Neuronal stem cell (in vitro differentiated cells): ENCODE results near the gene NEDD1. TPM values are rescaled to one million over a fixed set of nuclear protein-coding genes. Genes with fewer than 3 reads are reported as not detected.

Experiments
- DNase-seq: peaks from one replicate; pipeline ENCODE4 v3.0.0-alpha.2; 2013; ENCODE audit warnings: low spot score
- H2AFZ ChIP-seq: one replicate; pipeline ENCODE4 v1.6.1; 2013; ENCODE audit warnings: mild to moderate bottlenecking, low read length, inconsistent platforms
- H2AK5ac ChIP-seq: 2 replicates; pipeline ENCODE4 v1.6.1; 2013; ENCODE audit warnings: low read depth, mild to moderate bottlenecking, inconsistent platforms, low read length, moderate library complexity, mixed read lengths
- H2BK120ac ChIP-seq: 2 replicates; pipeline ENCODE4 v1.6.1; 2013; ENCODE audit warnings: low read depth, mild to moderate bottlenecking, inconsistent platforms, low read length, moderate library complexity, mixed read lengths
- H2BK12ac ChIP-seq: one replicate; pipeline ENCODE4 v1.6.1; 2013; ENCODE audit warnings: low read length, inconsistent platforms
- H2BK15ac ChIP-seq: 2 replicates; pipeline ENCODE4 v1.6.1; 2013; ENCODE audit warnings: mild to moderate bottlenecking, low read length, inconsistent platforms, mixed read lengths
- H2BK5ac ChIP-seq: one replicate; pipeline ENCODE4 v1.6.1; 2013; ENCODE audit warnings: inconsistent platforms, mild to moderate bottlenecking, low read length, moderate library complexity
- H3K14ac ChIP-seq: one replicate; pipeline ENCODE4 v1.6.1; 2013; ENCODE audit warnings: low read length, inconsistent platforms
- H3K18ac ChIP-seq: 2 replicates; pipeline ENCODE4 v1.6.1; 2013; ENCODE audit warnings: low read length, inconsistent platforms
- H3K23ac ChIP-seq: 2 replicates; pipeline ENCODE4 v1.6.1; 2013; ENCODE audit warnings: low read depth, mild to moderate bottlenecking, mixed read lengths, low read length, inconsistent platforms; ENCODE audit not compliant: poor library complexity
- H3K27ac ChIP-seq: replicated peaks from 3 replicates; pipeline ENCODE4 v1.5.1; 2013; ENCODE audit warnings: low read length, inconsistent platforms
- H3K27me3 ChIP-seq, 3 experiments: 2 replicates each; pipeline ENCODE4 v1.6.1; 2013; ENCODE audit warnings: low read length in 3 of 3, mild to moderate bottlenecking in 2 of 3, inconsistent platforms in 1 of 3, low read depth in 1 of 3, mixed read lengths in 1 of 3, moderate library complexity in 1 of 3; ENCODE audit not compliant: control insufficient read depth in 3 of 3, insufficient read depth in 3 of 3
- H3K36me3 ChIP-seq, 2 donors: replicated peaks in 1 of 2; 2 replicates each; pipeline ENCODE4 v1.6.1; 2013; ENCODE audit warnings: low read length in 2 of 2; ENCODE audit not compliant: control insufficient read depth in 2 of 2, insufficient read depth in 2 of 2
- H3K4ac ChIP-seq: 2 replicates; pipeline ENCODE4 v1.6.1; 2013; ENCODE audit warnings: inconsistent platforms, mild to moderate bottlenecking, low read length, moderate library complexity
- H3K4me1 ChIP-seq, 2 donors: 1 replicate in 1 of 2; 2 replicates in 1 of 2; pipeline ENCODE4 v1.6.1; 2013; ENCODE audit warnings: low read length in 2 of 2, low read depth in 1 of 2; ENCODE audit not compliant: control insufficient read depth in 2 of 2, insufficient read depth in 1 of 2
- H3K4me2 ChIP-seq: one replicate; pipeline ENCODE4 v1.6.1; 2013; ENCODE audit warnings: mild to moderate bottlenecking, low read length, inconsistent platforms; ENCODE audit not compliant: insufficient read depth, poor library complexity, severe bottlenecking
- H3K4me3 ChIP-seq, 2 donors: 2 replicates each; pipeline ENCODE4 v1.5.1; 2013; ENCODE audit warnings: low read length in 2 of 2, mild to moderate bottlenecking in 2 of 2, inconsistent platforms in 1 of 2, moderate library complexity in 1 of 2
- H3K79me1 ChIP-seq: one replicate; pipeline ENCODE4 v1.6.1; 2013; ENCODE audit warnings: low read depth, mild to moderate bottlenecking, inconsistent platforms, low read length, moderate library complexity
- H3K9ac ChIP-seq: one replicate; pipeline ENCODE4 v1.6.1; 2013; ENCODE audit warnings: mild to moderate bottlenecking, low read depth, low read length, inconsistent platforms; ENCODE audit not compliant: poor library complexity
- H3K9me3 ChIP-seq, 2 donors: replicated peaks in 1 of 2; 2 replicates each; pipeline versions ENCODE3 to v1.6.1; 2013; ENCODE audit warnings: low read length in 2 of 2, mild to moderate bottlenecking in 2 of 2, inconsistent platforms in 1 of 2, low read depth in 1 of 2, mixed read lengths in 1 of 2, moderate library complexity in 1 of 2; ENCODE audit not compliant: control insufficient read depth in 2 of 2, insufficient read depth in 1 of 2
- H4K8ac ChIP-seq: one replicate; pipeline ENCODE4 v1.6.1; 2013; ENCODE audit warnings: low read depth, mild to moderate bottlenecking, inconsistent platforms, low read length, moderate library complexity
- H4K91ac ChIP-seq: one replicate; pipeline ENCODE4 v1.6.1; 2013; ENCODE audit warnings: low read length, low read depth, mild to moderate bottlenecking, inconsistent platforms; ENCODE audit not compliant: poor library complexity
- WGBS, 2 donors: extraction: QIAGEN DNeasy Blood & Tissue Kit; methylation state at CpG; one replicate each; pipeline ENCODE4 v1.1.7; 2013; ENCODE audit warnings: missing lambda C conversion rate in 2 of 2, mixed read lengths in 1 of 2; ENCODE audit not compliant: insufficient read length in 2 of 2, insufficient replicate concordance in 1 of 2; ENCODE audit errors: extremely low coverage in 2 of 2; 5-methylcytosine and 5-hydroxymethylcytosine counted together
- polyA plus RNA-seq, 2 experiments: library from polyadenylated mRNA; stranded (reverse); fragments of 200-250 nt; gene quantifications; one replicate each; pipeline ENCODE4 v1.2.3, GENCODE V29; 2013

Gene NEDD1
- 25.3 TPM for polyA plus RNA-seq (2013, experiment 1 of 2)
- 26.5 TPM for polyA plus RNA-seq (2013, experiment 2 of 2)

GRCh38 chr12:96906849-96907670 lies at the start of gene NEDD1:
Gene NEDD1 (plus strand): TSS chr12:96907257. CDS start chr12:96909760, 2,503 bp downstream.
- Histone ChIP-seq H2BK12ac (no peak within 1 kb of the TSS), H4K8ac (peak within 1 kb of the TSS; percentile 89), H3K4me2 (peak within 1 kb of the TSS; percentile 59), H4K91ac (no peak within 1 kb of the TSS), H3K9me3 (peaks cover 0 to 2% of the 10 kb centered on the region in 2 donors), H2BK15ac (no peak within 1 kb of the TSS), H3K27ac (peak within 1 kb of the TSS; percentile 81), H3K4me1 (peaks cover 10 to 15% of the 10 kb centered on the region in 2 donors), H3K79me1 (peaks cover 3% of the 10 kb centered on the region), H2BK120ac (no peak within 1 kb of the TSS), H2AFZ (peak within 1 kb of the TSS; percentile 99), H3K36me3 (peaks cover 0 to 17% of the 10 kb centered on the region in 2 donors), H2AK5ac (no peak within 1 kb of the TSS), H2BK5ac (peak within 1 kb of the TSS; percentile 1), H3K23ac (peak within 1 kb of the TSS; percentile 28), H3K4ac (peak within 1 kb of the TSS; percentile 58), H3K14ac (peak within 1 kb of the TSS; percentile 94), H3K9ac (peak within 1 kb of the TSS; percentile 87), H3K27me3 (no peaks in the 10 kb centered on the region), H3K4me3 (peak within 1 kb of the TSS; percentile 56 to 81), H3K18ac (peak within 1 kb of the TSS; percentile 93)
- peak; percentile 85 for DNase-seq
- WGBS, 2 donors, result no CpG with 5 or more reads among the region's 68 CpGs

- Histone ChIP-seq H2BK120ac (no peak overlapping the region), H4K91ac (no peak overlapping the region), H3K27ac (no peak overlapping the region), H3K9ac (no peak overlapping the region), H3K23ac (no peak overlapping the region), H2BK15ac (no peak overlapping the region), H3K4me1 (peaks cover 0 to 2% of the 10 kb centered on the region in 2 donors), H4K8ac (no peak overlapping the region), H3K36me3 (no peaks in the 10 kb centered on the region), H3K4me2 (no peak overlapping the region), H3K4ac (no peak overlapping the region), H3K9me3 (no peaks in the 10 kb centered on the region), H3K27me3 (no peaks in the 10 kb centered on the region), H3K14ac (no peak overlapping the region), H3K4me3 (no peak overlapping the region), H3K18ac (no peak overlapping the region), H2BK5ac (no peak overlapping the region), H2BK12ac (no peak overlapping the region), H2AFZ (no peak overlapping the region), H3K79me1 (no peaks in the 10 kb centered on the region), H2AK5ac (no peak overlapping the region)
- DNase-seq, result no peak
- no CpG with 5 or more reads among the region's 1 CpG for WGBS, 2 donors
These were observed 48.9 kb upstream of the NEDD1 start for GRCh38 chr12:96858162-96858561.

GRCh38 chr12:96861656-96862055 lies 45.4 kb upstream of the NEDD1 start:
- H3K18ac ChIP-seq, result no peak overlapping the region
- H3K4ac ChIP-seq, result no peak overlapping the region
- H2BK15ac ChIP-seq, result no peak overlapping the region
- H4K91ac ChIP-seq, result no peak overlapping the region
- H3K4me1 ChIP-seq, result peaks cover 0 to 2% of the 10 kb centered on the region in 2 donors
- no peaks in the 10 kb centered on the region for H3K27me3 ChIP-seq
- no peak overlapping the region for H2BK12ac ChIP-seq
- no peaks in the 10 kb centered on the region for H3K9me3 ChIP-seq
- H2AK5ac ChIP-seq, result no peak overlapping the region
- H3K9ac ChIP-seq, result no peak overlapping the region
- H2BK5ac ChIP-seq, result no peak overlapping the region
- H2AFZ ChIP-seq, result no peak overlapping the region
- H3K14ac ChIP-seq, result no peak overlapping the region
- no peak overlapping the region for H2BK120ac ChIP-seq
- no peak overlapping the region for H3K4me2 ChIP-seq
- no peaks in the 10 kb centered on the region for H3K36me3 ChIP-seq
- no peak overlapping the region for H4K8ac ChIP-seq
- no peak for DNase-seq
- H3K23ac ChIP-seq, result no peak overlapping the region
- H3K79me1 ChIP-seq, result no peaks in the 10 kb centered on the region
- no CpG with 5 or more reads among the region's 2 CpGs for WGBS, 2 donors
- H3K4me3 ChIP-seq, result no peak overlapping the region
- no peak overlapping the region for H3K27ac ChIP-seq

GRCh38 chr12:96862326-96862725 lies 44.7 kb upstream of the NEDD1 start:
- H3K9me3 ChIP-seq, result no peaks in the 10 kb centered on the region
- no peak overlapping the region for H3K23ac ChIP-seq
- no peak overlapping the region for H3K4me2 ChIP-seq
- WGBS, 2 donors, result no CpG with 5 or more reads among the region's 1 CpG
- no peak overlapping the region for H2BK15ac ChIP-seq
- no peak overlapping the region for H3K4ac ChIP-seq
- H2AFZ ChIP-seq, result no peak overlapping the region
- no peak overlapping the region for H2BK120ac ChIP-seq
- H3K27me3 ChIP-seq, result no peaks in the 10 kb centered on the region
- no peak overlapping the region for H3K4me3 ChIP-seq
- H2BK5ac ChIP-seq, result no peak overlapping the region
- no peak for DNase-seq
- H4K91ac ChIP-seq, result no peak overlapping the region
- H3K9ac ChIP-seq, result no peak overlapping the region
- H3K79me1 ChIP-seq, result no peaks in the 10 kb centered on the region
- H3K18ac ChIP-seq, result no peak overlapping the region
- no peak overlapping the region for H2AK5ac ChIP-seq
- no peak overlapping the region for H3K14ac ChIP-seq
- H3K27ac ChIP-seq, result no peak overlapping the region
- H3K4me1 ChIP-seq, result peaks cover 0 to 2% of the 10 kb centered on the region in 2 donors
- no peak overlapping the region for H4K8ac ChIP-seq
- no peaks in the 10 kb centered on the region for H3K36me3 ChIP-seq
- no peak overlapping the region for H2BK12ac ChIP-seq
